Nephron (organoid): ENCODE data around the gene PELI2.

Source experiments
- H3K27ac Mint-ChIP-seq, 3 experiments: 2 replicates each; pipeline ENCODE4 v1.8.0; 2020; ENCODE audit warnings: mixed read lengths in 3 of 3, mild to moderate bottlenecking in 2 of 3, moderate library complexity in 1 of 3
- H3K27me3 Mint-ChIP-seq: 2 replicates; pipeline ENCODE4 v1.8.0; 2021; ENCODE audit warnings: low read depth, mild to moderate bottlenecking, moderate library complexity, mixed read lengths
- H3K36me3 Mint-ChIP-seq: 2 replicates; pipeline ENCODE4 v1.8.0; 2020; ENCODE audit warnings: low read depth, mixed read lengths
- H3K4me1 Mint-ChIP-seq: 2 replicates; pipeline ENCODE4 v1.8.0; 2020; ENCODE audit warnings: mixed read lengths
- H3K4me3 Mint-ChIP-seq, 3 experiments: 2 replicates each; pipeline ENCODE4 v1.8.0; 2020; ENCODE audit warnings: mild to moderate bottlenecking in 3 of 3, mixed read lengths in 3 of 3, moderate library complexity in 2 of 3
- H3K9me3 Mint-ChIP-seq: 2 replicates; pipeline ENCODE4 v1.8.0; 2020; ENCODE audit warnings: mixed read lengths
- TF ChIP-seq, protein P1 (sequence below), 3 experiments: fragments of 200-600 bp; sonication (generic); IDR thresholded peaks; one replicate each; pipeline ENCODE4 v1.5.0; 2021; ENCODE audit warnings: antibody characterized with exemption in 3 of 3; ENCODE audit not compliant: unreplicated experiment in 3 of 3

PELI2 gene

DNA sequence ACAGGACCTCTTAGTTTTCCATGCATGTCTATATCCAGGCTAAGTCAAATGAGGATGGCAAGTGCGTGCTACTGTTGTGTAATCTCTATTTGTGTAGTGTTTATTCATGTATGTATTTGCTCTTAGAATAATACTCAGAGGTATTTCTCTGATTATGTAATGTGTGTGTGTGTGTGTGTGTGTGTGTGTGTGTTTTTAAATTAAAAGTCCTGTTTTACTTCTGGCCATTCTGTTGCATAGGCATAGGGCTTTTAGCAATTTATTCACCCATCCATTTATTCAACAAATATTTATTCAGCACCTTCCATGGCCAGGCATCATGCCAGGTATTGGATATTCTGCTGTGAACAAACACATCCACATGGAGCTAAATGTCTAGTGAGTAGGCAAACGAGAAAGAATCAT is 63.5 kb downstream of the PELI2 start:
- H3K27me3 Mint-ChIP-seq: no peaks in the 10 kb centered on the region
- no peaks in the 10 kb centered on the region for H3K4me1 Mint-ChIP-seq
- TF ChIP-seq, protein P1, sequence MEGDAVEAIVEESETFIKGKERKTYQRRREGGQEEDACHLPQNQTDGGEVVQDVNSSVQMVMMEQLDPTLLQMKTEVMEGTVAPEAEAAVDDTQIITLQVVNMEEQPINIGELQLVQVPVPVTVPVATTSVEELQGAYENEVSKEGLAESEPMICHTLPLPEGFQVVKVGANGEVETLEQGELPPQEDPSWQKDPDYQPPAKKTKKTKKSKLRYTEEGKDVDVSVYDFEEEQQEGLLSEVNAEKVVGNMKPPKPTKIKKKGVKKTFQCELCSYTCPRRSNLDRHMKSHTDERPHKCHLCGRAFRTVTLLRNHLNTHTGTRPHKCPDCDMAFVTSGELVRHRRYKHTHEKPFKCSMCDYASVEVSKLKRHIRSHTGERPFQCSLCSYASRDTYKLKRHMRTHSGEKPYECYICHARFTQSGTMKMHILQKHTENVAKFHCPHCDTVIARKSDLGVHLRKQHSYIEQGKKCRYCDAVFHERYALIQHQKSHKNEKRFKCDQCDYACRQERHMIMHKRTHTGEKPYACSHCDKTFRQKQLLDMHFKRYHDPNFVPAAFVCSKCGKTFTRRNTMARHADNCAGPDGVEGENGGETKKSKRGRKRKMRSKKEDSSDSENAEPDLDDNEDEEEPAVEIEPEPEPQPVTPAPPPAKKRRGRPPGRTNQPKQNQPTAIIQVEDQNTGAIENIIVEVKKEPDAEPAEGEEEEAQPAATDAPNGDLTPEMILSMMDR (IDR thresholded peaks at IDR 0.05; ENCODE audit: unreplicated experiment in 3 of 3): no peak
- no peaks in the 10 kb centered on the region for H3K9me3 Mint-ChIP-seq
- no peak overlapping the region for H3K27ac Mint-ChIP-seq
- H3K4me3 Mint-ChIP-seq: no peak overlapping the region
- H3K36me3 Mint-ChIP-seq: peaks cover 24% of the 10 kb centered on the region

DNA sequence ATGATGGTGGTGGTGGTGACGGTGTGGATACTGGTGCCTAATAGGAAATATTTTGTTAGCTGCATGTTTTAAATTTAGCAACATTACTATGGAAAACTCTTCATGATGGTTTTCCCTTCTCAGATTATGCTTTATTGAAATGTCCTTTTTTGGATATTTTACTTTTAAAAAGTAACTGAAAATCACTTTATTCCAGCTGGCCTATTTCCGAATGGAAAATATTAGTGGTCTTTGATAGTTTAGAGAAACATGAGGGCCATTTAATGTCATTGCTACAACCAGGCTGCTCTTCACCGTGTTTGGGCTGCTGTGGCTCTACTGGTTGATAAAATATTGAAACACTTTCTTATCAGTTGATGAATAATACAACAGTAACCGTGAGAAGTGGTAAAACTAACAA is 64.2 kb downstream of the PELI2 start:
- H3K36me3 Mint-ChIP-seq: peaks cover 24% of the 10 kb centered on the region
- H3K9me3 Mint-ChIP-seq: no peaks in the 10 kb centered on the region
- H3K27ac Mint-ChIP-seq: no peak overlapping the region
- TF ChIP-seq, protein P1 (IDR thresholded peaks at IDR 0.05; ENCODE audit: unreplicated experiment in 3 of 3): no peak
- no peaks in the 10 kb centered on the region for H3K27me3 Mint-ChIP-seq
- H3K4me1 Mint-ChIP-seq: no peaks in the 10 kb centered on the region
- no peak overlapping the region for H3K4me3 Mint-ChIP-seq

DNA sequence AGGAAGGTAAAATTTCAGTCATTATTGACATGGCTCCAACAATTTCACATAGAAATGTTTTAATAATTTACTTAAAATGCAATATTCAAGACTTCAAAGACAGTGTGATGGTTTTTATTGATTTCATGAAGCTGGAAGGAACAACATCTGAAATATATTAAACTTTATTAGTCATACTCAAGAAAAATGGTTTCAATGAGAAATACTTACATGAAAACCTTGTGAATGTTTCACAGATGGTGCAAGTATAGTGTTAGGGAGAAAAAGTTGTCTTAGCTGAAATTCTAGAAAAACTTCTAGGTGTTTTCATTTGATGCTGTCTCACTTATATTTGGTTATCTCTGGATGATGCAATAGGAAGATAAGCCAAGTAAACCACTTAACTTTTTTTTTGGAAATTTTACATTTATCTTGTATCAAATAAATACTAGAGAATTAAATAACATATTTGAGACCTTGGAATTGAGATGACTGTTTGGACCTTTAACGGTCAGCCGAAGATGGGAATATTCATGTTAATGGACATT is 65.5 kb downstream of the PELI2 start:
- no peaks in the 10 kb centered on the region for H3K4me1 Mint-ChIP-seq
- H3K36me3 Mint-ChIP-seq: peaks cover 26% of the 10 kb centered on the region
- H3K4me3 Mint-ChIP-seq: no peak overlapping the region
- no peaks in the 10 kb centered on the region for H3K9me3 Mint-ChIP-seq
- no peaks in the 10 kb centered on the region for H3K27me3 Mint-ChIP-seq
- H3K27ac Mint-ChIP-seq: no peak overlapping the region
- TF ChIP-seq, protein P1 (IDR thresholded peaks at IDR 0.05; ENCODE audit: unreplicated experiment in 3 of 3): no peak

DNA sequence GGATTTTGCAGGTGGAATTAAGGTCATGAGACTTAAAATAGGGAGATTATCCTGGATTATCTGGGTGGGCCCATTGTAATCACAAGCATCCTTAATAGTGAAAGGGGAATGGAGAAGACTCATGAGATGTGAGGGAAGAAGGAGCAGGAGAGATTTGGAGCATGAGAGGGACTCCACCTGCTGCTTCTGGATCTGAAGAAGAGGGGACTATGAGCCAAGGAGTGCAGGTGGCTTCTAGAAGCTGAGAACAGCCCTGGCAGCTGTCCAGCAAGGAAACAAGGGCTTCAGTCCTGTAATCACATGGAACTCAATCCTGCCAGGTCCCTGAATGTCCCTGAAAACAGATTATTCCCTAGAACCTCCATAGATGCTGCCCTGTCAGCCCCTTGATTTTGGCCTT is 67.8 kb downstream of the PELI2 start:
- Mint-ChIP-seq H3K4me1 (no peaks in the 10 kb centered on the region), H3K4me3 (no peak overlapping the region), H3K9me3 (no peaks in the 10 kb centered on the region), H3K27me3 (no peaks in the 10 kb centered on the region), H3K27ac (no peak overlapping the region), H3K36me3 (peaks cover 12% of the 10 kb centered on the region)
- TF ChIP-seq, protein P1 (IDR thresholded peaks at IDR 0.05; ENCODE audit: unreplicated experiment in 3 of 3): no peak

DNA sequence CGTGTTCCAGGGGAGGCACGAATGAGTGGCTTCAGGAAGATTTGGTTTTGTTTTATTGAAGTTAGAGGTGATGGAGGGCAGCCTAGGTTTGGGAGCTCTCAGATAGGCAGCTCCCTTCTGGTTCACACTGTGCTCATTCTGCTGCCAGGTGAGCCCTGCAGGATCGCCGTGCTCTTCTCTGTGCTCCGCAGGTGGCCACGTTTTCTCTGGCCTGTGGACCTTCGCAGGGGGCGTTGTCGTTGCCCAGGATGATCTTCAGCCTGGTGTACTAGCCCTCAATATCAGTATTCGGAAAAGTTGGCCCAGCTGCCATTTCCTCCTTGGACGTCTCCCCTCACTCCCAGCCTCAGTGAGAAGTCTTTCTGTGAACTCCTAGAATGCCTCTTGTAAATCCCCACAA is 69.5 kb downstream of the PELI2 start:
- H3K27me3 Mint-ChIP-seq: no peaks in the 10 kb centered on the region
- H3K4me3 Mint-ChIP-seq: no peak overlapping the region
- no peaks in the 10 kb centered on the region for H3K9me3 Mint-ChIP-seq
- H3K27ac Mint-ChIP-seq: no peak overlapping the region
- TF ChIP-seq, protein P1 (IDR thresholded peaks at IDR 0.05; ENCODE audit: unreplicated experiment in 3 of 3): no peak
- H3K4me1 Mint-ChIP-seq: no peaks in the 10 kb centered on the region
- H3K36me3 Mint-ChIP-seq: peaks cover 5% of the 10 kb centered on the region

DNA sequence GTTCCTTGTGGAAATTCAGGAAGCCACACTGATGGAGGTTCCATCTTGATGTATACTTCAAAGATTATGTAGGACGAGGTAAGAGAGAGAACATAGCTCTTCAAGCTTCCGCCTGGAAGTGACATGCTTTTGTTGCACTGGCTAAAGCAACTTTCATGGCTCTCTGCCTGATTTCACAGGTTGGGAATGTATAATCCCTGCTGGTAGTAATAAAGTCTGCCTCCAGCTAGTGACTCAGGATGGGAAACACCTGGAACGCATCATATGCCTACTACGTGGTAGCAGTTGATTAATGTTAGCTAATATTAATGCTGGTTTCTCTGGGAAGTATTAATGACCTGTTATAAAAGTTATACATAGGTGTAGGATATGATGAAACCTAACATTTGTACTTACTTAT is 71.1 kb downstream of the PELI2 start:
- H3K4me3 Mint-ChIP-seq: no peak overlapping the region
- H3K27me3 Mint-ChIP-seq: no peaks in the 10 kb centered on the region
- H3K4me1 Mint-ChIP-seq: no peaks in the 10 kb centered on the region
- no peaks in the 10 kb centered on the region for H3K9me3 Mint-ChIP-seq
- H3K36me3 Mint-ChIP-seq: peaks cover 3% of the 10 kb centered on the region
- TF ChIP-seq, protein P1 (IDR thresholded peaks at IDR 0.05; ENCODE audit: unreplicated experiment in 3 of 3): no peak
- H3K27ac Mint-ChIP-seq: peak overlapping the region in 1 of 3 experiments; percentile 56
